Measurements from ENCODE around the gene AVPR2.

Gene AVPR2

DNA sequence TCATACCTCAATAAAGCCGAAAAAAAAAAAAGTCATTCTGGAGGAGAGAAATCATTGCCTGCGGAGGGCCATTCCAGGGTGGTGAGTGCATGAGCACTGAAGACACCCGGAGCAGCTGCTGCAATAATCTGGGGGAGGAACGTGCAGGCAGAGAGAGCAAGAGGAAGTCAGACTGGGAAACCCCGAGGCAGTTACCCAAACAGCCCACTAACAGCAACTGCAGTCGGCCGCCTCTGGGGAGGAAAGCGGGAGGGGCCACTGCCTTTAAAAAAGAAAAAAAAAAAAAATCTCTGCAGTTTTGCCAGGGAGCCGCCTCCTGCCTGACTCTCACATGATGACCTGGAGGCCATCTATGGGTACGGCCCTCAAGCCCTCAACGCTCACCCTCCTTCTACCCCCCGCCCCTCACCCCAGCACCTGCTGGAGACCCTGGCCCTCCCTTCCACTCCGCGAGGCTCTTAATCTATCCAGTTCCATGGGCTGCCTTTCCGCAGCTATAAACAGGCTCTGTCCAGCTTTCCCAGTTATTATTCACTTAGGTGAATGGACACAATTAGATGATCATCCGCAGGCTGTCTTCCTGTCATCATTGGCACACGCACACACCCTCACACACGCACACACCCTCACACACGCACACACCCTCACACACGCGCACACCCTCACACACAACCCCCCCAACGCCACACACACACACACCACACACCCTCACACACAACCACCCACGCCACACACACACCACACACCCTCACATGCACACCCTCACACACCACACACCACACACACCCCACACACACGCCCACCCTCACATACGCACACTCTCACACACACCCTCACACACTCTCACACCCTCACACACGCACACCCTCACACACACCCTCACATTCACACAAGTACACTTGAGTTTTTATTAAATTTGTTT is 3.4 kb upstream of the AVPR2 start:
- TF ChIP-seq CTCF (IDR thresholded peaks at IDR 0.05; ENCODE audit: low read length, missing control alignments) = no peak
- peak; percentile 91 for DNase-seq (ENCODE audit: low read depth)
- peak overlapping the region; percentile 21 for H3K4me3 ChIP-seq (replicated peaks; ENCODE audit: low read depth, low read length)

DNA sequence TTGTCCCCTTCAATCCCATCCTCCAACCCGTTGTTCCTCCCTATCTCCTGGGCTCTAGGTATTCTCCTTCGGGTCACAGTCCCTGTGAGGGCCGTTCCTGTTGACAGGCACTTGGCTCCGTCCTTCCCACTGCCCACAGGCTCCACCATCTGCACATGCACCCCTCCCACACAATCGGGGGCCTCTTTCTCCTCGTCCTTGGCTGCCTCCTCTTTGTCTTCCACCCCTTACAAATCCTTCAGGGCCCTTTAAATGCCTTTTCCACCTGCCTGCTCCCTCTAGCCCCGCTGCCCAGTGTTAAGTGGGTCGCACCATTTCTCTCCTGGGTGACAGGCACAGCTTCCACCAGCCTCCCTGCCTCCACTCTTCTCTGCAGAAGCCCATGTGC is 2.7 kb upstream of the AVPR2 start:
- no peak overlapping the region for H3K4me3 ChIP-seq (replicated peaks; ENCODE audit: low read depth, low read length)
- DNase-seq (ENCODE audit: low read depth) = no peak
- TF ChIP-seq CTCF (IDR thresholded peaks at IDR 0.05; ENCODE audit: low read length, missing control alignments) = no peak

- DNase-seq (ENCODE audit: low read depth) = no peak
- no peak for TF ChIP-seq CTCF (IDR thresholded peaks at IDR 0.05; ENCODE audit: low read length, missing control alignments)
Observed at GRCh38 chrX:153902385-153902784, 2.1 kb upstream of the AVPR2 start.

DNA sequence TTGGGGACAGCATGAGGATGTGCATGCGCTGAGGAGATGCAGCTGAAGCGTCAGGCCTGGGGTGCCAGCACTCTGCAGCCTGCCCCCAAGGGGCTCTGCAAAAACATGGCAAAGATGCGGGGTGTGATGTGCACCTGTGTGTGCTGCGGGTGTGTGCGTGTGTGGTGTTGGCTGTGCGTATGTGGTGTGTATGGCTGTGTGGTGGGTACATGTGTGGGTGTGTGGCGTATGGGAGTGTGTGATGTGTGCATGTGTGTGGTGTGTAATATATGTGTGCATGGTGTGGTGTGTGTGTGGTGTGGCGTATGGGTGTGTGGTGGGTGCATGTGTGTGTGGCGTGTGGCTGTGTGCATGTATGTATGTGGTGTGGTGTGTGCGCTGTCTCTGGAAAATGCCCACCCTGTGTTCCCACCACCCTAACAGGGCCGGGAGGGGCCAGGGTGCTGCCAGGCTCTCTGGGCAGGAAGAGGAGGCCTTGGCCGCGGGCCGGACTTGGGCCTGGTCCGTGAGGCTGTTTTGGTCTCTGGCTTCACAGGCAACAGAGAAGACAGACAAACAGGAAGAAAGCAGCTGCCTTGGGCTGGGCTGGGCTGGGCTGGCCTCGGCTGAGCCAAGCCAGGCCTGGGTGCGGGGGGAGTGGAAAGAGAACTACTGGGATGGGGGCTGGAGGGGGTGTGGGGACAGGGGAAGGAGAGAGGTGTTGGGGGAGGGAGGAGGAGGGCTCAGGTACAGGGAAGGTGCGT is 1.1 kb upstream of the AVPR2 start:
- no peak overlapping the region for H3K4me3 ChIP-seq (replicated peaks; ENCODE audit: low read depth, low read length)
- no peak for TF ChIP-seq CTCF (IDR thresholded peaks at IDR 0.05; ENCODE audit: low read length, missing control alignments)
- DNase-seq (ENCODE audit: low read depth) = no peak

More at GRCh38 chrX:153902385-153902784, 2.1 kb upstream of the AVPR2 start:
- no peak overlapping the region for H3K4me3 ChIP-seq (replicated peaks; ENCODE audit: low read depth, low read length)

DNA sequence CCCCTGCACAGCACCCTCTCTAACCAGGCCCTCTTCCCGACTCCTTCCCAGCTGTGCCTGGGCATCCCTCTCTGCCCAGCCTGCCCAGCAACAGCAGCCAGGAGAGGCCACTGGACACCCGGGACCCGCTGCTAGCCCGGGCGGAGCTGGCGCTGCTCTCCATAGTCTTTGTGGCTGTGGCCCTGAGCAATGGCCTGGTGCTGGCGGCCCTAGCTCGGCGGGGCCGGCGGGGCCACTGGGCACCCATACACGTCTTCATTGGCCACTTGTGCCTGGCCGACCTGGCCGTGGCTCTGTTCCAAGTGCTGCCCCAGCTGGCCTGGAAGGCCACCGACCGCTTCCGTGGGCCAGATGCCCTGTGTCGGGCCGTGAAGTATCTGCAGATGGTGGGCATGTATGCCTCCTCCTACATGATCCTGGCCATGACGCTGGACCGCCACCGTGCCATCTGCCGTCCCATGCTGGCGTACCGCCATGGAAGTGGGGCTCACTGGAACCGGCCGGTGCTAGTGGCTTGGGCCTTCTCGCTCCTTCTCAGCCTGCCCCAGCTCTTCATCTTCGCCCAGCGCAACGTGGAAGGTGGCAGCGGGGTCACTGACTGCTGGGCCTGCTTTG is 1.1 kb downstream of the AVPR2 start:
- no peak for DNase-seq (ENCODE audit: low read depth)
- no peak overlapping the region for H3K4me3 ChIP-seq (replicated peaks; ENCODE audit: low read depth, low read length)
- TF ChIP-seq CTCF (IDR thresholded peaks at IDR 0.05; ENCODE audit: low read length, missing control alignments) = no peak

DNA sequence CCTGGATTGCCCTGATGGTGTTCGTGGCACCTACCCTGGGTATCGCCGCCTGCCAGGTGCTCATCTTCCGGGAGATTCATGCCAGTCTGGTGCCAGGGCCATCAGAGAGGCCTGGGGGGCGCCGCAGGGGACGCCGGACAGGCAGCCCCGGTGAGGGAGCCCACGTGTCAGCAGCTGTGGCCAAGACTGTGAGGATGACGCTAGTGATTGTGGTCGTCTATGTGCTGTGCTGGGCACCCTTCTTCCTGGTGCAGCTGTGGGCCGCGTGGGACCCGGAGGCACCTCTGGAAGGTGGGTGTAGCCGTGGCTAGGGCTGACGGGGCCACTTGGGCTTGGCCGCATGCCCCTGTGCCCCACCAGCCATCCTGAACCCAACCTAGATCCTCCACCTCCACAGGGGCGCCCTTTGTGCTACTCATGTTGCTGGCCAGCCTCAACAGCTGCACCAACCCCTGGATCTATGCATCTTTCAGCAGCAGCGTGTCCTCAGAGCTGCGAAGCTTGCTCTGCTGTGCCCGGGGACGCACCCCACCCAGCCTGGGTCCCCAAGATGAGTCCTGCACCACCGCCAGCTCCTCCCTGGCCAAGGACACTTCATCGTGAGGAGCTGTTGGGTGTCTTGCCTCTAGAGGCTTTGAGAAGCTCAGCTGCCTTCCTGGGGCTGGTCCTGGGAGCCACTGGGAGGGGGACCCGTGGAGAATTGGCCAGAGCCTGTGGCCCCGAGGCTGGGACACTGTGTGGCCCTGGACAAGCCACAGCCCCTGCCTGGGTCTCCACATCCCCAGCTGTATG is 1.8 kb downstream of the AVPR2 start:
- H3K4me3 ChIP-seq (replicated peaks; ENCODE audit: low read depth, low read length) = no peak overlapping the region
- DNase-seq (ENCODE audit: low read depth) = no peak
- TF ChIP-seq CTCF (IDR thresholded peaks at IDR 0.05; ENCODE audit: low read length, missing control alignments) = no peak
